ENCODE data around the gene LCP1.

DNA sequence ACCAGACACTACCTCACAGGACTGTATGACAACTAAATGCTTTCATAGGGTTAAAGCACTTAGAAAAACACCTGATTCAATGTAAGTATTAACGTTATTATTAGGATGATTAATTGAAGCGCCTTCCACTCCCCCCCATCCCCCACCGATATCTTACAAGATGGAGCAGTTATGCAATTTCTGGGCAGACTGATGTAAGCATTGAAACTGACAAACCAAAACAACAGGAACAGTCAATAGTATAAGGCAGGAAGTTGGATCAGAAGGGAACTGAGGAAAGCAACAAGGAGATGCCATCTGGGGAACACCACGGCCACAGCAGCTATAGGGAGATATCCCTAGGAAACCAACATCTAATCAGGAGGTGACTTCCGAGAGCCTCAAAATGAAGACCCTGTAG, 3.8 kb downstream of the LCP1 start:
- TF ChIP-seq, protein P1, sequence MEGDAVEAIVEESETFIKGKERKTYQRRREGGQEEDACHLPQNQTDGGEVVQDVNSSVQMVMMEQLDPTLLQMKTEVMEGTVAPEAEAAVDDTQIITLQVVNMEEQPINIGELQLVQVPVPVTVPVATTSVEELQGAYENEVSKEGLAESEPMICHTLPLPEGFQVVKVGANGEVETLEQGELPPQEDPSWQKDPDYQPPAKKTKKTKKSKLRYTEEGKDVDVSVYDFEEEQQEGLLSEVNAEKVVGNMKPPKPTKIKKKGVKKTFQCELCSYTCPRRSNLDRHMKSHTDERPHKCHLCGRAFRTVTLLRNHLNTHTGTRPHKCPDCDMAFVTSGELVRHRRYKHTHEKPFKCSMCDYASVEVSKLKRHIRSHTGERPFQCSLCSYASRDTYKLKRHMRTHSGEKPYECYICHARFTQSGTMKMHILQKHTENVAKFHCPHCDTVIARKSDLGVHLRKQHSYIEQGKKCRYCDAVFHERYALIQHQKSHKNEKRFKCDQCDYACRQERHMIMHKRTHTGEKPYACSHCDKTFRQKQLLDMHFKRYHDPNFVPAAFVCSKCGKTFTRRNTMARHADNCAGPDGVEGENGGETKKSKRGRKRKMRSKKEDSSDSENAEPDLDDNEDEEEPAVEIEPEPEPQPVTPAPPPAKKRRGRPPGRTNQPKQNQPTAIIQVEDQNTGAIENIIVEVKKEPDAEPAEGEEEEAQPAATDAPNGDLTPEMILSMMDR (IDR thresholded peaks at IDR 0.05), result no peak
- no peak for TF ChIP-seq RCOR1 (IDR thresholded peaks at IDR 0.05; ENCODE audit: low read length)
- TF ChIP-seq TEAD4 (IDR thresholded peaks at IDR 0.05; ENCODE audit: borderline replicate concordance, insufficient read depth), result no peak
- TF ChIP-seq GABPA (IDR thresholded peaks at IDR 0.05; ENCODE audit: low read depth), result no peak
- TF ChIP-seq FOXM1 (IDR thresholded peaks at IDR 0.05; ENCODE audit: low read depth), result no peak
- TF ChIP-seq GATA2 (CRISPR knock-in tag; IDR thresholded peaks at IDR 0.05), result no peak
- no peak for TF ChIP-seq EP300 (IDR thresholded peaks at IDR 0.05; ENCODE audit: borderline replicate concordance in 1 of 2, low read depth in 1 of 2, low read length in 1 of 2)
- no peak for TF ChIP-seq YY1 (IDR thresholded peaks at IDR 0.05; ENCODE audit: low read depth)
- no peak for TF ChIP-seq EZH2phosphoT487 (IDR thresholded peaks at IDR 0.05; ENCODE audit: borderline replicate concordance, low read depth)
- TF ChIP-seq, protein P2, sequence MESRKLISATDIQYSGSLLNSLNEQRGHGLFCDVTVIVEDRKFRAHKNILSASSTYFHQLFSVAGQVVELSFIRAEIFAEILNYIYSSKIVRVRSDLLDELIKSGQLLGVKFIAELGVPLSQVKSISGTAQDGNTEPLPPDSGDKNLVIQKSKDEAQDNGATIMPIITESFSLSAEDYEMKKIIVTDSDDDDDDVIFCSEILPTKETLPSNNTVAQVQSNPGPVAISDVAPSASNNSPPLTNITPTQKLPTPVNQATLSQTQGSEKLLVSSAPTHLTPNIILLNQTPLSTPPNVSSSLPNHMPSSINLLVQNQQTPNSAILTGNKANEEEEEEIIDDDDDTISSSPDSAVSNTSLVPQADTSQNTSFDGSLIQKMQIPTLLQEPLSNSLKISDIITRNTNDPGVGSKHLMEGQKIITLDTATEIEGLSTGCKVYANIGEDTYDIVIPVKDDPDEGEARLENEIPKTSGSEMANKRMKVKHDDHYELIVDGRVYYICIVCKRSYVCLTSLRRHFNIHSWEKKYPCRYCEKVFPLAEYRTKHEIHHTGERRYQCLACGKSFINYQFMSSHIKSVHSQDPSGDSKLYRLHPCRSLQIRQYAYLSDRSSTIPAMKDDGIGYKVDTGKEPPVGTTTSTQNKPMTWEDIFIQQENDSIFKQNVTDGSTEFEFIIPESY (IDR thresholded peaks at IDR 0.05; ENCODE audit: borderline replicate concordance, low read depth), result no peak
